NCI-H1436 (cell line): ENCODE results near the gene GAST.
"Not testable (repeated sequence)": the region's sequence is repeated elsewhere in the genome, so short reads cannot be mapped to it uniquely, and the experiment has no call there.

Experiments
- DNase-seq: peaks from one replicate; lab custom pipeline; 2025; lab: John Stamatoyannopoulos, UW

The GAST gene

DNA sequence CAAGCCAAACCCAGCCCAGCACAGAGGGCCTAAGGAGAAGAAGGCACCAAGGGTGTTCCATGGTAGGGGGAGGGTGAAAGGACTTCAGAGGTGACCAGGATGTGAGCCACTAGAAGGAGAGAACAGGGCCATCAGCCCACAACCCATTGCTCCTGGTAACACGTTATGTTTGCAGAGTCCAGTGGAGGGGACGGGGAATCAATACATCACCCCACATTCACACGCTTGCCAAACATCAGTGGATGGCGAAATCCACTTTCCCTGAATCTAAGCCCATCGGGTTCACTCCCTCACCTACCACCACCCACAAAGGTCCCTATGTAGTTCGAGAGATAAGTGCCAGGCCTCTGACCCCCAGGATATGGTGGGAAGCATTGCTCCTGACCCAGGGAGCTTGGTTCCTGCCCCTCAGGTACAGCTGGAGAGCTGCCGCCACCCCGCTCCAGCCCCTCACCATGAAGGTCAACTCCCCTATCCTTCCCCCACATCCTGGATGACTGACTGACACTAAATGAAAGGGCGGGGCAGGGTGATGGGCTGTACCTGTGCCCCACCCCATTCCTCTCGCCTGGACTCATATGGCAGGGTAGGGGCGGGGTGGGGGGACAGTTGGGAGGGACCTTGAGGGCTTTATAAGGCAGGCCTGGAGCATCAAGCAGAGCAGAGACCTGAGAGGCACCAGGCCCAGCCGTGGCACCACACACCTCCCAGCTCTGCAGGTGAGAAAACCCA is at the start of gene GAST:
GAST (plus strand) TSS at position 663 of the 732 bp plus-strand sequence. CDS start 3,106 bp downstream, outside the sequence.
- DNase-seq = no peak

DNA sequence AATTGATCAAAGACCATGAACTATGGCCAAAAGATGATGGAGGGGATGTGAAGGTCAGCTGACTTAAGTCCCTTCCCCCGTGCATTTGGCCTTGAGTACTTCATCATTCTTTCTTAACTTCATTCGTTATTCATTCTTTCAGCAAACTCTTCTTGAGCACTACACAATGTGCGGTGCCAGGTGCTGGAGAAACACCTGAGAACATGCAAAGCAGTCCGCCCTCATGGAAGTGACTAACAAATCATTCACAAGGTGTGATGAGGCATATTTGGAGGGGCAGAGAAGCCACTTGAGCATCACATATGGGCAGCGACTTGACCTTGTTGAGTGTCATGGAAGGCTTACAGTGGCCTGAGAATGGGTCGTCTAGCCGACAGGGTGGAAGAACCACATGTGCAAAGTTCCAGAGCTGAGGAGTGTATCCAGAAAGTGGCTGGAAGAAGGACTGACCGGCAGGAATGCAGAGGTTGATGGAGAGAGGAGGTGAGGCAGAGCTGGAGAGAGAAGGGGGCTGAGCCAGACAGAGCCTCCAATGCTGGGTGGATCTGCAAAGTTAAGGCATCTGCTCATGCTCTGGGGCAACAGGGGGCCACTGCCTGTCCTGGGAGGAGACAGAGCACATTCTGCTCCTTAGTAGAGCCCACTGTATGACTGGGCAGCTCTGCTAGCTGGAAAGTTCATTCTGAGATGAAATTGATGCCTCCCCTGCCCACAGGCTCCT is 48.5 kb upstream of the GAST start:
- DNase-seq = no peak

- no peak for DNase-seq
These were observed 48.0 kb upstream of the GAST start for GRCh38 chr17:41664172-41664457.

- no peak for DNase-seq
These were observed 47.3 kb upstream of the GAST start for GRCh38 chr17:41664587-41665565.

DNA sequence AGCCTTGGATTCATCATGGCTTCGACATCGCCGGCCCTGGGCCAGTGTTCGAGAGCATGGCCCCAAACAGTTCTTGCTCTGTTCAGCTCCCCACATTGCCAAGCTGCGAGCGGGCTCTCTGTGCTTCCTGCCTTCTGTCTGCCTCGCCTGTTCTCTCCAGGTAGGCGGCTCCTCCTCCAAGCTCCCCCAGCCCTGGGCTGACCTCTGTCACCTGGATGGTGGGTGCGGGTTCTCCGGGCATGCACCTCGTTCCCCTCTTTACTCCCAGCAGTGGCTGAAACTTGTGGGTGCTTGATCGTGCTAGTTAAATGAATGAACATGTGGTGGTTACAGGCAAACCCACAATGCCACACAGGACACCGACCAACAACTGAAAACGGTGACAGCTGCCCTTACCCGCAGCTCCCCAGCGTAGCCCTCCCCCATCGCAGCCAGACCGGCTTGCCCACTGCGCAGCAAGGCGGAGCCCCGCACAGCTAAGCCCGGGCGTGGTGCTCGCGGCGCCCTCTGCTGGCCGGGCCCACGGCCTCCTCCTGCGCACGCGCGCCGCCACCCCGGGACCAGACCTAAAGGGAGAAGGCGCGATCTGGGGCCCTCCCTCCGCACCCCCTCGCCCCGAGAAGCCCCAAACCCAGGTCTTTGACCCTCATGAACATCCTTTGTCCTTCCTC is 46.4 kb upstream of the GAST start:
- peak; percentile 89 for DNase-seq

DNA sequence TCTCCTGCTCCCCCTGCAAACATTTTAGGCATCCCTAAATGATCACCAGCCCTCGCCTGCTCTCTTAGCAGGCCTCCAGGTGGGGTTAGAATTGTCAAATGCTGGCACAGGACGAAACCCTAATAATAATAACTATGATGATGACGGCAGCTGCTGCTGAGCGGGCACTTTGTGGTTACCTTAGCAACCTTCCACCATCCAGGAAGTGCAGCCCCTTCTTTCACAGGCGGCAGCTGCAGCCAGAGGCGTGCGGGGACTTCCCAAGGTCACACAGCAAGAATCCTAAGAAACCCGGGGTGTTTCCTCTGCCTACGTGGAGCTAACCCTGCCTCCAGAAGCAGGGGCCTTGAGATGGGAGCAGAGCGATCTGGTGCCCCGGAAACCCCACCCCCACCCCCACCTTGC is 45.9 kb upstream of the GAST start:
- peak; percentile 78 for DNase-seq

DNA sequence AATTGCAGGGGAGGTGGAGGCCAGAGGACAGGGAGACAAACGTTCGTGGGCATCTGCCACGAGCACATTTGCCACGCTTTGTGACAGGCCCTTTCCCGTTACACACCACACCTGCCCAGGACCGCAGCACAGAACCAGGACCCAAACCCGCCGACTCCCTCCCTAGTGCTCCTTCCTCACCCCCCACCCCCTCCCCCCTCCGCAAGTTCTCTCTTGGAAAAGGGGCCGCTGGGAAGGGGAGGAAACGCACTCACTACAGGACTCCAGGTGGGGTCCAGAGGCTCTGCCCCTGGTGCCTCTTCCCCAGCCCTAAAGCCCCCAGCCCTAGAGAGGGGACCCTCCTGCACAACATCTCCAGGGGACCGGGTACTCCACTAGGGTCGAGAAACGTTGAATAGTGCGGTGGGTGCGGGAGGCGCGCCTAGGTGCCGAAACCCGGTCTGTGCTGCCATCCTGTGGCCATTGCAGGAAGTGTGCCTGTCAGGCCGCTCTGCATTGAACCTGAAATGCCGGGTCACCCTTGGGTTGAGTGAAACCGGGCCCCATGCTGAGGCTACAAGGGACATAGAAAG is 45.3 kb upstream of the GAST start:
- DNase-seq = peak; percentile 72

GRCh38 chr17:41667280-41668041 is 44.7 kb upstream of the GAST start:
- no peak for DNase-seq

DNA sequence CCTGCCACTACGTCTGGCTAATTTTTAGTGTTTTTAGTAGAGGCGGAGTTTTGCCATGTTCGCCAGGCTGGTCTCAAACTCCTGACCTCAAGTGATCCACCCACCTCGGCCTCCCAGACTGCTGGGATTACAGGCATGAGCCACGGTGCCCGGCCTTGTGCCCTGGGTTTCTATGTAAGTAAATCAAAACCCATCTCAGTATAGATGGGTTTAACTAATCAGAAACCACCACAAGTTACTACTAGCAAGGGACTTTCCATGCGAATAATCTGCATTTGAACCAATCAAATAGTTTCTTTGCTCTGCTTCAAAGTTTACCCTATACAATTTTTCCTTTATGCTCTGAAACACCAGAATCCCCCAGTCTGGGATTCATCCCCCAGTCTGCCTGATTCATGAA is 40.0 kb upstream of the GAST start:
- no peak for DNase-seq

- not testable (repeated sequence) for DNase-seq
These were observed 36.7 kb upstream of the GAST start for GRCh38 chr17:41675157-41676057.

DNA sequence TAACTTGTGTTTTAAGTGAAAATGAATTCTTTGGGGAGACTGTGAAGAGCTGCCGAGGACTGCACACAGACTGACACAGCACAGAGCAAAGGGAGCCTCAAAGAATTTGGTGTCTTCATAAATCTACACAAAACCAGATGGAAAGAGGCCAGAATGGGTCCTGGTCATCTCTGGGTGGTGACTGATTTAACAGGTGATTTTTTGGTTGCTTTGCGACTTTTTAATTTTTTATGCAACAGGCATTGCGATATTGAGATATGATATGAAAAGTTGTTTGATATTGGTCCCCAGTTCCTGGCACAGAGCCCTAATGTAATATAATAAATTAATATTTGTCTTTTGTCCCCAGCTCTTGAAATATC is 36.1 kb upstream of the GAST start:
- no peak for DNase-seq

- no peak for DNase-seq
These were observed 33.7 kb upstream of the GAST start for GRCh38 chr17:41678411-41678906.

DNA sequence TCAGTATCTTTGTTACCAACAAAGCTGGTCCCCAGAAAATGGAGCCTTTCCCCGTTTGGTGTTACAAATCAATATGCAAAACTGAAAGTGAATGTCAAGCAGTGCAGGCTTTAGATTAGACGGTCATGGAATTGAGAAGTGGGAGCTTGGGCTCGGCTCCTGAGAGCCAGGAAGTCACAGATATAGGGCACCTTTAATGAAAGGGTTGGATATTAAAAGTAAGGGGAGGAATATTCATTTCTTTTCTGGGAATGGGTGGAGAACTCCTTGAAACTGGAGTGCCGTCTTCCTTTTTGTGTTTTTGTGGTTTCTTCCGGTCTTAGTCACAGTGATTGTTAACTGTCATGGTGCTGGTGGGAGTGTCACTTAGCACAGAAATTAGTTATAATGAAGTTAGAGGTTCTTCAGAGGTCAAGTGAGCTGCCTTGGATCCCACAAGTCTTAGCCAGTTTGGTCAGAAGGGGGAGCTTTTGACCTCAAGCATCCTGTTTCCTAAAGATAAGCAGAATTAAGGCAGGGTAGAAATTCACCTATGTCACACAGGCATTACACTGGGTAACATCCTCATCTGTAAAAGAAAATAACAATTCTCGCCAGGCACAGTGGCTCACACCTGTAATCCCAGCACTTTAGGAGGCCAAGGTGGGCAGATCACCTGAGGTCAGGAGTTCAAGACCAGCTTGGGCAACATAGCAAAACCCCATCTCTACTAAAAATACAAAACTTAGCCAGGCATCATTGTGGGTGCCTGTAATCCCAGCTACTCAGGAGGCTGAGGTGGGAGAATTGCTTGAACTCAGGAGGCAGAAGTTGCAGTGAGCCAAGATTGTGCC is 33.0 kb upstream of the GAST start:
- DNase-seq = no peak

GRCh38 chr17:41679740-41680425 is 32.2 kb upstream of the GAST start:
- no peak for DNase-seq

DNA sequence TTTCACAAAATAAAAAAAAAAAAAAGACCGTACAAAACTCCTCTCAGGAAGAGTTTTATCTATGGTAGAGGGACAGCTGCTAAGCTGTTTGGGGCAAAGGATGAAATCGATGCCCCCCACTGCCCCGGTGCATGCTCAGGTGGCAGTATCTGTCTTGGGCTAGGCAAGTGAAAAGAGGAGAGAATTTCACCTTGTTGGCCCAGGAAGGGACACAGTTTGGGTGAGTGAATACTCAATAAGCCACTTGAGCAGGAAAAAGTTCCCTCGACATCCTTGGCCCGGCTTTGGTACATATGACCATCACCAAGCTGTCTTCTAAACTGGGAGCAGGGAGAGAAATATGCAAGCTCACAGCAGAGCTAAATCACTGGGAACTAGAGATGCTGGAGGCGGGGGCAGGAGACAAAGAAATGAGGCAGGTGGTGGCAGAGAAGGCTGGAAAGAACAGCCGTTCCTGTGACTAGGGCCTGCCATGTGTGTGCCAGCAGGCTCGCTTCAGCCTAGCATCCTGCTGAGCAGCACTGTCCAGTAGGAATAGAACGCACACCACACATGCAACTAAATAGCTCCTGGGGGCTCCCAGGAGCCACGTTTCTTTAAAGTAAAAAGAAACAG is 31.6 kb upstream of the GAST start:
- DNase-seq = no peak

DNA sequence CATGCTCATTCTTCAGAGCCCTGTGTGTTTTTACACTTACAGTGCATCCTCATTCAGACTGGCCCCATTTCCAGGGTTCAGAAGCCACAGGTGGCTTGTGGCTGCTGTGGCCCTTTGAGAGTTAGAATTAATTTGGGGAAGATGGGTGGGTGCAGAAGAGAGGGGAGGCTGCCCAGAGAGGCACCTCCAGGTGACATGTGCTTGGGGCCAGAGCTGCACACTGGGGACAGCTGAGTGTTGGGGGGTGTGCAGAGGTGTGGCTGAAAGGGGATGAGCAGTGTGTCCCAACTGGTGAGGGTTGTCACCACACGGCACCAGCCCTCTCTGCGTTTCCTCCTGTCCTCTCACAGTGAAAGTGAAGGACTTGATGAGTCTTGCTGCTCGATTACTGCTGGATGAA is 30.4 kb upstream of the GAST start:
- DNase-seq = no peak

- DNase-seq = no peak
These were observed 29.5 kb upstream of the GAST start for GRCh38 chr17:41682631-41683030.
